Mesendoderm (in vitro differentiated cells): ENCODE measurements around the gene RREB1.

Experiments used
- DNase-seq: peaks from one replicate; pipeline ENCODE4 v3.0.0; 2013
- H2AK5ac ChIP-seq: 2 replicates; pipeline ENCODE4 v1.6.1; 2013; ENCODE audit warnings: low read length, inconsistent platforms
- H2BK120ac ChIP-seq: 2 replicates; pipeline ENCODE4 v1.6.1; 2013; ENCODE audit warnings: low read depth, mild to moderate bottlenecking, low read length, moderate library complexity, mixed read lengths
- H2BK15ac ChIP-seq: replicated peaks from 2 replicates; pipeline ENCODE4 v1.6.1; 2013; ENCODE audit warnings: low read depth, mild to moderate bottlenecking, moderate library complexity
- H2BK5ac ChIP-seq: 2 replicates; pipeline ENCODE4 v1.6.1; 2013; ENCODE audit warnings: low read length, inconsistent platforms
- H3K18ac ChIP-seq: 2 replicates; pipeline ENCODE4 v1.6.1; 2013; ENCODE audit warnings: mild to moderate bottlenecking, low read length, mixed read lengths
- H3K23ac ChIP-seq: one replicate; pipeline ENCODE4 v1.6.1; 2013; ENCODE audit warnings: low read length
- H3K27ac ChIP-seq: 2 replicates; pipeline ENCODE4 v1.5.1; 2013; ENCODE audit warnings: low read depth, mild to moderate bottlenecking, inconsistent platforms, low read length, moderate library complexity
- H3K27me3 ChIP-seq: 2 replicates; pipeline ENCODE4 v1.6.1; 2013; ENCODE audit warnings: low read length, control low read depth, mild to moderate bottlenecking, inconsistent platforms; ENCODE audit not compliant: insufficient read depth, poor library complexity
- H3K36me3 ChIP-seq: 2 replicates; pipeline ENCODE4 v1.6.1; 2013; ENCODE audit warnings: low read length, inconsistent platforms; ENCODE audit not compliant: control insufficient read depth, insufficient read depth
- H3K4ac ChIP-seq: one replicate; pipeline ENCODE4 v1.6.1; 2013; ENCODE audit warnings: low read depth, mild to moderate bottlenecking, low read length, moderate library complexity
- H3K4me1 ChIP-seq: 2 replicates; pipeline ENCODE4 v1.6.1; 2013; ENCODE audit warnings: low read depth, low read length, inconsistent platforms; ENCODE audit not compliant: control insufficient read depth
- H3K4me2 ChIP-seq: 2 replicates; pipeline ENCODE4 v1.6.1; 2013; ENCODE audit warnings: low read length
- H3K4me3 ChIP-seq: 2 replicates; pipeline ENCODE4 v1.5.1; 2013; ENCODE audit warnings: mild to moderate bottlenecking, low read length
- H3K56ac ChIP-seq: one replicate; pipeline ENCODE4 v1.6.1; 2013; ENCODE audit warnings: low read length
- H3K79me1 ChIP-seq: 2 replicates; pipeline ENCODE4 v1.6.1; 2013; ENCODE audit warnings: low read length, inconsistent platforms
- H3K79me2 ChIP-seq: 2 replicates; pipeline ENCODE4 v1.6.1; 2013; ENCODE audit warnings: mild to moderate bottlenecking, low read length; ENCODE audit not compliant: control insufficient read depth, insufficient read depth
- H3K9ac ChIP-seq: 2 replicates; pipeline ENCODE4 v1.6.1; 2013; ENCODE audit warnings: low read length, inconsistent platforms
- H4K5ac ChIP-seq: one replicate; pipeline ENCODE4 v1.6.1; 2013; ENCODE audit warnings: low read length
- H4K8ac ChIP-seq: one replicate; pipeline ENCODE4 v1.6.1; 2013; ENCODE audit warnings: low read depth, mild to moderate bottlenecking, control low read depth, low read length, moderate library complexity
- WGBS: extraction: QIAGEN DNeasy Blood & Tissue Kit; methylation state at CpG from one replicate; pipeline ENCODE4 v1.1.7; 2013; ENCODE audit warnings: low lambda C conversion rate, missing lambda C conversion rate; ENCODE audit not compliant: insufficient coverage; ENCODE audit errors: extremely low coverage; 5-methylcytosine and 5-hydroxymethylcytosine counted together

The RREB1 gene

GRCh38 chr6:7180751-7181150 is 73.0 kb downstream of the RREB1 start:
- H2BK15ac ChIP-seq, result no peak overlapping the region
- peaks cover 3% of the 10 kb centered on the region for H3K79me2 ChIP-seq
- H3K18ac ChIP-seq, result no peak overlapping the region
- H2BK5ac ChIP-seq, result no peak overlapping the region
- H3K9ac ChIP-seq, result no peak overlapping the region
- H3K27me3 ChIP-seq, result no peaks in the 10 kb centered on the region
- peaks cover 5% of the 10 kb centered on the region for H3K4me1 ChIP-seq
- H3K56ac ChIP-seq, result no peak overlapping the region
- no CpG with 5 or more reads among the region's 4 CpGs for WGBS
- H3K23ac ChIP-seq, result no peak overlapping the region
- no peak overlapping the region for H3K4me2 ChIP-seq
- H4K8ac ChIP-seq, result no peak overlapping the region
- H3K27ac ChIP-seq, result no peak overlapping the region
- no peak for DNase-seq
- H3K4me3 ChIP-seq, result no peak overlapping the region
- no peak overlapping the region for H2BK120ac ChIP-seq
- no peak overlapping the region for H3K4ac ChIP-seq
- H3K36me3 ChIP-seq, result peaks cover 1% of the 10 kb centered on the region
- H4K5ac ChIP-seq, result no peak overlapping the region
- H2AK5ac ChIP-seq, result no peak overlapping the region
- peaks cover 15% of the 10 kb centered on the region for H3K79me1 ChIP-seq

DNA sequence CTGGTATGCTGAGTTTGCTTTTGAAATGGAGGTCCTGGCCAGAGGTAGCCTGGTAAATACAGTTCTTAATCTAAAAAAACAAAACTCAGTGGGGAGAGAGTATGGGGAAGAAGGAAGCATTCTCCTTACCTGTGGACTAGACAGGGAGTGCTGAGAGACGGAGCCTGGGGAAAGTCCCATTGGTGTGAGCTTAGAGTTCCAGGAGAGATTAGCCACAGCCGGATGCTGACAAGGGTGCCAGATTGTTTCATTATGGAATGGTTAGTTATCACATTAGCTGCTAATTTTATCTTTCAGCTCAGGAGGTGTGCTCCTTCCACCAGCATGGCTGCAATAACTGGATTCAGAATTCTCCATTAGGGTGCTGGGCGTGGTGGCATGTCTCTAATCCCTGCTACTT is 75.9 kb downstream of the RREB1 start:
- WGBS, result no CpG with 5 or more reads among the region's 3 CpGs
- no peak overlapping the region for H3K4me2 ChIP-seq
- no peak overlapping the region for H4K5ac ChIP-seq
- no peak overlapping the region for H3K4me3 ChIP-seq
- H3K56ac ChIP-seq, result no peak overlapping the region
- no peak overlapping the region for H2BK120ac ChIP-seq
- peaks cover 1% of the 10 kb centered on the region for H3K36me3 ChIP-seq
- no peak overlapping the region for H3K23ac ChIP-seq
- no peak overlapping the region for H4K8ac ChIP-seq
- no peak overlapping the region for H3K4ac ChIP-seq
- peak; percentile 67 for DNase-seq
- peaks cover 2% of the 10 kb centered on the region for H3K4me1 ChIP-seq
- H3K27ac ChIP-seq, result no peak overlapping the region
- no peak overlapping the region for H2BK5ac ChIP-seq
- no peak overlapping the region for H2BK15ac ChIP-seq
- H3K27me3 ChIP-seq, result no peaks in the 10 kb centered on the region
- peaks cover 12% of the 10 kb centered on the region for H3K79me1 ChIP-seq
- no peak overlapping the region for H3K18ac ChIP-seq
- H3K9ac ChIP-seq, result no peak overlapping the region
- no peaks in the 10 kb centered on the region for H3K79me2 ChIP-seq
- no peak overlapping the region for H2AK5ac ChIP-seq

- H3K36me3 ChIP-seq, result peaks cover 7% of the 10 kb centered on the region
- no peaks in the 10 kb centered on the region for H3K27me3 ChIP-seq
- no peak overlapping the region for H3K4me3 ChIP-seq
- peaks cover 2% of the 10 kb centered on the region for H3K4me1 ChIP-seq
- DNase-seq, result no peak
- no peak overlapping the region for H3K56ac ChIP-seq
- H3K9ac ChIP-seq, result no peak overlapping the region
- H2BK15ac ChIP-seq, result no peak overlapping the region
- H3K4me2 ChIP-seq, result no peak overlapping the region
- H2BK5ac ChIP-seq, result no peak overlapping the region
- WGBS, result no CpG with 5 or more reads among the region's 1 CpG
- no peak overlapping the region for H2AK5ac ChIP-seq
- H3K79me1 ChIP-seq, result peaks cover 12% of the 10 kb centered on the region
- H4K8ac ChIP-seq, result no peak overlapping the region
- no peak overlapping the region for H3K18ac ChIP-seq
- H2BK120ac ChIP-seq, result no peak overlapping the region
- H3K27ac ChIP-seq, result no peak overlapping the region
- H3K4ac ChIP-seq, result no peak overlapping the region
- H3K23ac ChIP-seq, result no peak overlapping the region
- H3K79me2 ChIP-seq, result no peaks in the 10 kb centered on the region
- no peak overlapping the region for H4K5ac ChIP-seq
These were observed 76.7 kb downstream of the RREB1 start for GRCh38 chr6:7184502-7184901.

- no peak for DNase-seq
- H3K23ac ChIP-seq, result no peak overlapping the region
- peaks cover 2% of the 10 kb centered on the region for H3K4me1 ChIP-seq
- H2BK5ac ChIP-seq, result no peak overlapping the region
- H2AK5ac ChIP-seq, result no peak overlapping the region
- H3K4me2 ChIP-seq, result no peak overlapping the region
- peaks cover 7% of the 10 kb centered on the region for H3K36me3 ChIP-seq
- H2BK120ac ChIP-seq, result no peak overlapping the region
- no peak overlapping the region for H3K4ac ChIP-seq
- H3K18ac ChIP-seq, result no peak overlapping the region
- no CpG with 5 or more reads among the region's 4 CpGs for WGBS
- H3K9ac ChIP-seq, result no peak overlapping the region
- H3K27ac ChIP-seq, result no peak overlapping the region
- H2BK15ac ChIP-seq, result no peak overlapping the region
- H3K79me1 ChIP-seq, result peaks cover 9% of the 10 kb centered on the region
- no peaks in the 10 kb centered on the region for H3K79me2 ChIP-seq
- H3K56ac ChIP-seq, result no peak overlapping the region
- H4K5ac ChIP-seq, result no peak overlapping the region
- H3K4me3 ChIP-seq, result no peak overlapping the region
- H3K27me3 ChIP-seq, result no peaks in the 10 kb centered on the region
- H4K8ac ChIP-seq, result no peak overlapping the region
These were observed 77.8 kb downstream of the RREB1 start for GRCh38 chr6:7185561-7185960.

DNA sequence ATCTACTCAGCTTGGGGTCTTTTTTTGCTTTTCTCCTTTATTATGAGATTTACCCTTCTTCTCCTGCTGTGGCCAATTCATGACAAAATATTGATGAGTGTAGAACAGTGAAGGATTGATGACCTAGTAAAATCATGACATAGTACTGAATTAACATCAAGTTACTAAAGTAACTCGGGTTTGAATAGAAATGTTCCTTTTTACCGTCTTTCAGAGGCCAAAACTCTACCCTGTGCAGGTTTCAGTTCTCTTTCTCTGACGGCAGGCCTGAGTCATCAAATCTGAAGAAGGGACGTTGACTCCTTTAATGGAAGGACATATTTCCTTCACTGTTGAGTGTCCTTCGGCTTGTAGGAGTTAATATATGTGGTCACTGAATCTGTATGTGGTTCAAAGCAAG is 80.7 kb downstream of the RREB1 start:
- Histone ChIP-seq H3K4ac (no peak overlapping the region), H3K23ac (no peak overlapping the region), H4K5ac (no peak overlapping the region), H3K18ac (no peak overlapping the region), H3K56ac (no peak overlapping the region), H2AK5ac (no peak overlapping the region), H3K4me1 (peaks cover under 1% of the 10 kb centered on the region), H4K8ac (no peak overlapping the region), H3K79me2 (no peaks in the 10 kb centered on the region), H3K9ac (no peak overlapping the region), H3K4me2 (no peak overlapping the region), H3K27ac (no peak overlapping the region), H3K27me3 (no peaks in the 10 kb centered on the region), H2BK5ac (no peak overlapping the region), H3K4me3 (no peak overlapping the region), H2BK120ac (no peak overlapping the region), H3K79me1 (peaks cover 3% of the 10 kb centered on the region), H2BK15ac (no peak overlapping the region), H3K36me3 (peaks cover 7% of the 10 kb centered on the region)
- DNase-seq, result no peak
- no CpG with 5 or more reads among the region's 5 CpGs for WGBS

DNA sequence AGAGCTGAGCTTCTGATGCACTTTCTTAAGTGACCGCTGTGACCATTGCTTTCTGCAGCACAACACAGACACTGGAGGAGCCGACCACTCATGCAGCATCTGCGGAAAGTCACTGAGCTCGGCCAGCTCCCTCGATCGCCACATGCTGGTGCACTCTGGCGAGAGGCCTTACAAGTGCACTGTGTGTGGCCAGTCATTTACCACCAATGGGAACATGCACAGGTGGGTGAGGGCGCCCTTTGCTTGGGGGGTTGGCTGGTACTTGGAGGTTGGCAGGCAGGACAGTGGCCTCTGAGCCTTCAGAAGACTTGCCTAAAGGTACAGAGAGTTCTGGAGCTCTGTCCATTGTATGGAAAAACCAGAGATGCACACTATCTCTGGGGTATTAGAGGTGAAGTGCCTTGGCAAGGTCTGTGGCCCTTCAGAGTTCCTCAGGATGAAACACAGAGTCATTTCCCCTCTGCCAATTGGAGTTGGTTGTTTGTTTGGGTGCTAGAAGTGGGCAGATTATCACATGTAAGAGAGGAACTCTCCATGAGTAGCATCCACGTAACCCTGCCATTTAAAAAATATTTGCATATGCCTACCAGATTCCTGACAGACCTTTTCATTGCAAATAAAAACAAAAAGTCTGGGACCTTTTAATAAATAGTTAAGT is 81.5 kb downstream of the RREB1 start:
- H4K5ac ChIP-seq, result no peak overlapping the region
- peaks cover 7% of the 10 kb centered on the region for H3K36me3 ChIP-seq
- no CpG with 5 or more reads among the region's 9 CpGs for WGBS
- H3K4ac ChIP-seq, result no peak overlapping the region
- no peak overlapping the region for H3K4me2 ChIP-seq
- no peak for DNase-seq
- H3K9ac ChIP-seq, result no peak overlapping the region
- no peaks in the 10 kb centered on the region for H3K79me2 ChIP-seq
- no peak overlapping the region for H2BK15ac ChIP-seq
- H4K8ac ChIP-seq, result no peak overlapping the region
- H2BK120ac ChIP-seq, result no peak overlapping the region
- H3K56ac ChIP-seq, result no peak overlapping the region
- no peak overlapping the region for H3K18ac ChIP-seq
- no peak overlapping the region for H2AK5ac ChIP-seq
- no peak overlapping the region for H2BK5ac ChIP-seq
- no peak overlapping the region for H3K27ac ChIP-seq
- H3K23ac ChIP-seq, result no peak overlapping the region
- no peak overlapping the region for H3K4me3 ChIP-seq
- no peaks in the 10 kb centered on the region for H3K27me3 ChIP-seq
- no peaks in the 10 kb centered on the region for H3K4me1 ChIP-seq
- peaks cover 3% of the 10 kb centered on the region for H3K79me1 ChIP-seq
